HCT116 (cell line): Measurements from ENCODE around the gene SFXN3. TPM values are rescaled to one million over a fixed set of nuclear protein-coding genes. Genes with fewer than 3 reads are reported as not detected.
A peak's percentile ranks its signal among the peaks of the same experiment; 100 is the strongest.

ENCODE experiments used
- ATAC-seq: fragments of 200-7000 bp; cut with Tn5 transposase; 2 replicates; pipeline ENCODE4 v1.9.1; 2020; ENCODE audit warnings: mild to moderate bottlenecking, moderate library complexity
- BruUV-seq: library from RNA; stranded (reverse); fragments of 400-500 nt; replicated peaks from 2 replicates; lab custom pipeline; 2021; lab: Mats Ljungman, UMichigan
- CTCF ChIA-PET: fragments of 300-600 bp; sonication (Branson Sonifier 250); formaldehyde crosslinking; loops from one replicate; lab custom pipeline; 2021; ENCODE audit warnings: antibody characterized with exemption; lab: Charles Lee
- POLR2A ChIA-PET: fragments of 300-600, 350-600 bp; sonication (Branson Sonifier 250); formaldehyde crosslinking; loops from one replicate; lab custom pipeline; 2021; ENCODE audit warnings: antibody characterized with exemption; lab: Charles Lee
- RAD21 ChIA-PET, 2 experiments: fragments of 300-600 bp; sonication (Branson Sonifier 250); formaldehyde crosslinking; loops; one replicate each; lab custom pipeline; 2023; ENCODE audit warnings: low total read pairs in 2 of 2; ENCODE audit not compliant: uncharacterized antibody in 2 of 2, unreplicated experiment in 2 of 2, low non-redundant PET in 1 of 2; lab: Charles Lee
- DNase-seq: peaks from one replicate; pipeline ENCODE4 v3.0.0-alpha.2; 2010; ENCODE audit warnings: low read depth, low spot score
- H2AFZ ChIP-seq: fragments of 200-600 bp; shearing (Covaris generic), sonication (generic); 2 replicates; pipeline ENCODE4 v1.6.1; 2017; ENCODE audit warnings: low read depth, mixed run types, mixed read lengths, antibody characterized with exemption, low read length; ENCODE audit not compliant: poor library complexity, severe bottlenecking
- H3K27ac ChIP-seq: 2 replicates; pipeline ENCODE4 v1.5.1; 2012; ENCODE audit warnings: low read depth, low read length
- H3K27me3 ChIP-seq: fragments of 200-600 bp; sonication (generic); 2 replicates; pipeline ENCODE4 v1.6.1; 2016; ENCODE audit warnings: mixed run types, low read length, mixed read lengths; ENCODE audit not compliant: insufficient read depth
- H3K36me3 ChIP-seq, 2 experiments: fragments of 200-500 bp in 1 of 2; fragments of 200-600 bp in 1 of 2; sonication (Bioruptor generic) in 1 of 2; sonication (generic) in 1 of 2; 2 replicates each; pipeline versions ENCODE4 v1.5.1 to v1.6.1; 2014 to 2016; ENCODE audit warnings: low read length in 2 of 2, inconsistent platforms in 1 of 2, mixed read lengths in 1 of 2, mixed run types in 1 of 2; ENCODE audit not compliant: insufficient read depth in 2 of 2, control insufficient read depth in 1 of 2
- H3K4me1 ChIP-seq, 2 experiments: fragments of 200-600 bp in 1 of 2; sonication (generic) in 1 of 2; 2 replicates each; pipeline versions ENCODE4 v1.5.1 to v1.6.1; 2012 to 2017; ENCODE audit warnings: low read length in 2 of 2, inconsistent platforms in 1 of 2, mild to moderate bottlenecking in 1 of 2, mixed read lengths in 1 of 2, mixed run types in 1 of 2, moderate library complexity in 1 of 2; ENCODE audit not compliant: insufficient read depth in 2 of 2, control insufficient read depth in 1 of 2
- H3K4me2 ChIP-seq: fragments of 200-600 bp; sonication (generic); 2 replicates; pipeline ENCODE4 v1.6.1; 2017; ENCODE audit warnings: mixed run types, low read length, mixed read lengths
- H3K4me3 ChIP-seq, 2 experiments: fragments of 200-600 bp in 1 of 2; sonication (generic) in 1 of 2; replicated peaks in 1 of 2; 2 replicates each; pipeline ENCODE4 v1.5.1; 2011 to 2016; ENCODE audit warnings: low read length in 2 of 2, control low read depth in 1 of 2, low read depth in 1 of 2, mild to moderate bottlenecking in 1 of 2, mixed read lengths in 1 of 2, mixed run types in 1 of 2
- H3K79me2 ChIP-seq: fragments of 200-600 bp; sonication (generic); 2 replicates; pipeline ENCODE4 v1.6.1; 2017; ENCODE audit warnings: mild to moderate bottlenecking, mixed run types, low read length, moderate library complexity, mixed read lengths; ENCODE audit not compliant: insufficient read depth
- H3K9ac ChIP-seq: fragments of 200-600 bp; sonication (generic); 2 replicates; pipeline ENCODE4 v1.6.1; 2016; ENCODE audit warnings: low read length, mixed read lengths
- H3K9me2 ChIP-seq: fragments of 200-600 bp; sonication (generic), shearing (Covaris generic); 2 replicates; pipeline ENCODE4 v1.6.1; 2017; ENCODE audit warnings: mixed run types, mild to moderate bottlenecking, moderate library complexity; ENCODE audit not compliant: insufficient read depth
- H3K9me3 ChIP-seq, 2 experiments: fragments of 200-500 bp in 1 of 2; fragments of 200-600 bp in 1 of 2; sonication (Bioruptor generic) in 1 of 2; sonication (generic) in 1 of 2; 2 replicates each; pipeline ENCODE4 v1.6.1; 2014 to 2017; ENCODE audit warnings: low read length in 2 of 2, mixed read lengths in 2 of 2, inconsistent platforms in 1 of 2, low read depth in 1 of 2, mild to moderate bottlenecking in 1 of 2, mixed run types in 1 of 2, moderate library complexity in 1 of 2; ENCODE audit not compliant: control insufficient read depth in 1 of 2, insufficient read depth in 1 of 2
- H4K20me1 ChIP-seq: fragments of 200-600 bp; sonication (generic), shearing (Covaris generic); 2 replicates; pipeline ENCODE4 v1.6.1; 2017; ENCODE audit warnings: mixed run types, mild to moderate bottlenecking, moderate library complexity; ENCODE audit not compliant: insufficient read depth
- CEBPB ChIP-seq: IDR thresholded peaks from 2 replicates; pipeline ENCODE4 v1.6.1; 2012; ENCODE audit warnings: low read depth
- CTCF ChIP-seq, 3 experiments: fragments of 200-600 bp in 1 of 3; sonication (generic) in 1 of 3; IDR thresholded peaks in 2 of 3; conservative IDR thresholded peaks in 1 of 3; 2 replicates each; pipeline ENCODE4 v1.5.1; 2012 to 2017; ENCODE audit warnings: low read depth in 2 of 3, low read length in 2 of 3, antibody characterized with exemption in 1 of 3, borderline replicate concordance in 1 of 3, control low read depth in 1 of 3, mild to moderate bottlenecking in 1 of 3, mixed read lengths in 1 of 3, mixed run types in 1 of 3, moderate library complexity in 1 of 3; ENCODE audit not compliant: insufficient read depth in 1 of 3
- ELF1 ChIP-seq: IDR thresholded peaks from 2 replicates; pipeline ENCODE4 v1.6.1; 2012; ENCODE audit warnings: low read depth, borderline replicate concordance
- EZH2phosphoT487 ChIP-seq: fragments of 200-600 bp; IDR thresholded peaks from 2 replicates; pipeline ENCODE4 v1.6.1; 2018; ENCODE audit warnings: antibody characterized with exemption, borderline replicate concordance
- FOSL1 ChIP-seq: IDR thresholded peaks from 2 replicates; pipeline ENCODE4 v1.6.1; 2012; ENCODE audit warnings: low read depth
- JUND ChIP-seq: IDR thresholded peaks from 2 replicates; pipeline ENCODE4 v1.6.1; 2012
- POLR2A ChIP-seq: IDR thresholded peaks from 2 replicates; pipeline ENCODE4 v1.7.0; 2011; ENCODE audit warnings: borderline replicate concordance; ENCODE audit not compliant: insufficient read depth, insufficient read length; ENCODE audit errors: extremely low read depth
- POLR2AphosphoS5 ChIP-seq: IDR thresholded peaks from 2 replicates; pipeline ENCODE4 v1.6.1; 2011; ENCODE audit warnings: mild to moderate bottlenecking, low read depth, low read length, moderate library complexity
- SRF ChIP-seq: IDR thresholded peaks from 2 replicates; pipeline ENCODE4 v1.6.1; 2012; ENCODE audit warnings: low read depth
- TCF7L2 ChIP-seq: IDR thresholded peaks from 2 replicates; pipeline ENCODE4 v1.7.0; 2011; ENCODE audit warnings: borderline replicate concordance, inconsistent platforms; ENCODE audit not compliant: insufficient read depth, insufficient read length; ENCODE audit errors: extremely low read depth
- YY1 ChIP-seq: IDR thresholded peaks from 2 replicates; pipeline ENCODE4 v1.6.1; 2011; ENCODE audit warnings: low read length, low read depth, moderate library complexity, mild to moderate bottlenecking; ENCODE audit not compliant: insufficient replicate concordance; ENCODE audit errors: extremely low read depth
- ZNF274 ChIP-seq: fragments of 200-500 bp; sonication (Bioruptor generic); IDR thresholded peaks from 2 replicates; pipeline ENCODE4 v1.6.1; 2014; ENCODE audit warnings: mild to moderate bottlenecking, low read depth, low read length, inconsistent platforms
- intact Hi-C: fragments of 100-400 bp; cut with micrococcal nuclease; formaldehyde crosslinking; loops from 2 replicates; pipeline ENCODE4 v1.10.0; 2022
- total RNA-seq: library from RNA; stranded (reverse); gene quantifications from one replicate; pipeline ENCODE4 v1.2.1, GENCODE V29; 2021; ENCODE audit not compliant: unreplicated experiment

Gene SFXN3
- total RNA-seq, 1 experiment from 2014 or later = 52.5 TPM

DNA sequence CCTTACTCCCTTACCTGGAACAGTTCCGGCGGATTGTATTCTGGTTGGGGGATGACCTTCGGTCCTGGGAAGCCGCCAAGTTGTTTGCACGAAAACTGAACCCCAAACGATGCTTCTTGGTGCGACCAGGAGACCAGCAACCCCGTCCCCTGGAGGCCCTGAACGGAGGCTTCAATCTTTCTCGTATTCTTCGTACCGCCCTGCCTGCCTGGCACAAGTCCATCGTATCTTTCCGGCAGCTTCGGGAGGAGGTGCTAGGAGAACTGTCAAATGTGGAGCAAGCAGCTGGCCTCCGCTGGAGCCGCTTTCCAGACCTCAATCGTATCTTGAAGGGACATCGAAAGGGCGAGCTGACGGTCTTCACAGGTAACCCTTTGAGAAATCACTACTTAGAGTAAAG, 41.9 kb upstream of the SFXN3 start:
- ChIA-PET CTCF (interaction anchor here (1.6 kb wide), 1 partner anchor 9 kb away, joined by 4 read pairs; no protein-coding TSS in a partner anchor), RAD21 (no interaction called here)
- Histone ChIP-seq H3K79me2 (peaks cover 62% of the 10 kb centered on the region), H3K9me2 (no peaks in the 10 kb centered on the region), H2AFZ (no peak overlapping the region), H4K20me1 (no peaks in the 10 kb centered on the region; the same call in 1 of the 2 replicates), H3K4me2 (peak overlapping the region; percentile 96)
- no peak for ATAC-seq
- intact Hi-C loops = no loop called here
- DNase-seq = no peak
- no TSS peak for BruUV-seq
- TF ChIP-seq EZH2phosphoT487 (no peak), FOSL1 (no peak), ELF1 (no peak), POLR2A (no peak), YY1 (no peak), JUND (no peak), CEBPB (no peak), ZNF274 (no peak), POLR2AphosphoS5 (no peak)
- TF ChIP-seq, all 23 proteins: peak for 0
- POLR2A ChIA-PET = no interaction called here
- Histone ChIP-seq H3K36me3 (peaks cover 29 to 45% of the 10 kb centered on the region in 2 experiments), H3K9ac (0 out of 2 replicates have a peak overlapping the region, but pooled peaks have one; percentile 96), H3K27ac (no peak overlapping the region), H3K4me1 (peaks cover 10 to 33% of the 10 kb centered on the region in 2 experiments; a peak in 3 of 4 replicates), H3K27me3 (no peaks in the 10 kb centered on the region), H3K9me3 (no peaks in the 10 kb centered on the region), H3K4me3 (0 out of 4 replicates have a peak overlapping the region, but pooled peaks of 1 of the 2 experiments have one; percentile 96)

- TSS peak; percentile 17 for BruUV-seq
- ChIA-PET POLR2A (no interaction called here), CTCF (interaction anchor here (0.7 to 3.9 kb wide), 10 partner anchors 9 to 116 kb away, joined by 3 to 31 read pairs (median 3); no protein-coding TSS in a partner anchor), RAD21 (interaction anchor here in 1 of 2 experiments (0.8 kb wide), 1 partner anchor 20 kb away, joined by 3 read pairs; no protein-coding TSS in a partner anchor)
- intact Hi-C loops = loop anchor here (1.0 kb wide), 1 partner anchor 19 kb away; no protein-coding TSS in a partner anchor
- H3K9ac ChIP-seq = peak overlapping the region; percentile 13; the same call in 1 of the 2 replicates
- DNase-seq (no peak), ATAC-seq (no peak)
- H3K4me1 ChIP-seq = peaks cover 10 to 51% of the 10 kb centered on the region in 2 experiments
- no peaks in the 10 kb centered on the region for H3K9me3 ChIP-seq
- H3K4me2 ChIP-seq = no peak overlapping the region
- TF ChIP-seq CEBPB (no peak), CTCF (IDR thresholded peaks at IDR 0.05 in 2 of 3, conservative IDR thresholded peaks at IDR 0.05 in 1 of 3; ENCODE audit: borderline replicate concordance in 1 of 3, insufficient read depth in 1 of 3, low read depth in 2 of 3, low read length in 2 of 3) (peak in 2 of 3 experiments; percentile 75 to 90; a peak in 4 of 6 replicates), SRF (no peak), POLR2AphosphoS5 (peak; percentile 31), TCF7L2 (no peak)
- peaks cover 34% of the 10 kb centered on the region for H3K79me2 ChIP-seq
- peaks cover 27 to 44% of the 10 kb centered on the region in 2 experiments for H3K36me3 ChIP-seq
- H3K9me2 ChIP-seq = no peaks in the 10 kb centered on the region
- H3K27ac ChIP-seq = peak overlapping the region; percentile 87
- H4K20me1 ChIP-seq = no peaks in the 10 kb centered on the region; the same call in 1 of the 2 replicates
- no peaks in the 10 kb centered on the region for H3K27me3 ChIP-seq
- H2AFZ ChIP-seq = no peak overlapping the region
- no peak overlapping the region for H3K4me3 ChIP-seq
Measured at GRCh38 chr10:100993986-100994708, 36.9 kb upstream of the SFXN3 start.
